NCI-H128 (cell line): ENCODE data around the gene SPATA33.
"Not testable (repeated sequence)": the region's sequence is repeated elsewhere in the genome, so short reads cannot be mapped to it uniquely, and the experiment has no call there.

Experiments
- DNase-seq: peaks from one replicate; lab custom pipeline; 2025; ENCODE audit not compliant: unreplicated experiment; lab: John Stamatoyannopoulos, UW

Gene SPATA33

DNA sequence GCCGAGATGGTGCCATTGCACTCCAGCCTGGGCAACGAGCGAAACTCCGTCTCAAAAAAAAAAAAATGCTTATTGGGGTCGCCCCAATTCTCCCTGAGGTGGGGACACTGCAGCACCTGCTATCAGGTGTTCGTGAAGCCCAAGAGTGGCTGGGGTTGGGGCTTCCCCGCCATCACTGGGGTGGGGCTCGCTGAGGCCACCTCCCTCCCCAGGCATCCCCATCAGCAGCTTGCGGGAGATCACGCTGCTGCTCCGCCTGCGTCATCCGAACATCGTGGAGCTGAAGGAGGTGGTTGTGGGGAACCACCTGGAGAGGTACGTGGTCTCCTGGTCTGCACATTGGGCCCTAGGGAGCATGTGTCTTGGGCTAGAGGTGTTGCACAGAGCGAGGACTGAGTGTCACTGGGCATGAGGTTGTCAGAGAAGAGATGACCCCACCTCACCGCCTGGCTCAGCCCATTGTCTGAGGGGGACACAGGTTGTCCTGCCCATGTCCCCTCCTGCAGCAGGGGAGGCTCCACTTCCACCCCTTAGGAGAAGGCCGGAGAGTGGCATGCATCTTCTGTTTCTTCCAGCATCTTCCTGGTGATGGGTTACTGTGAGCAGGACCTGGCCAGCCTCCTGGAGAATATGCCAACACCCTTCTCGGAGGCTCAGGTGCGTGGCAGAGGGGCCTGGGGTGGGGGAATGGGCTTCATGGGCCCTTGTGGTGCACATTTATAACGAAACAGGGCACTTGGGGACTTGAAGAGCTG, 33.8 kb downstream of the SPATA33 start:
- no peak for DNase-seq

DNA sequence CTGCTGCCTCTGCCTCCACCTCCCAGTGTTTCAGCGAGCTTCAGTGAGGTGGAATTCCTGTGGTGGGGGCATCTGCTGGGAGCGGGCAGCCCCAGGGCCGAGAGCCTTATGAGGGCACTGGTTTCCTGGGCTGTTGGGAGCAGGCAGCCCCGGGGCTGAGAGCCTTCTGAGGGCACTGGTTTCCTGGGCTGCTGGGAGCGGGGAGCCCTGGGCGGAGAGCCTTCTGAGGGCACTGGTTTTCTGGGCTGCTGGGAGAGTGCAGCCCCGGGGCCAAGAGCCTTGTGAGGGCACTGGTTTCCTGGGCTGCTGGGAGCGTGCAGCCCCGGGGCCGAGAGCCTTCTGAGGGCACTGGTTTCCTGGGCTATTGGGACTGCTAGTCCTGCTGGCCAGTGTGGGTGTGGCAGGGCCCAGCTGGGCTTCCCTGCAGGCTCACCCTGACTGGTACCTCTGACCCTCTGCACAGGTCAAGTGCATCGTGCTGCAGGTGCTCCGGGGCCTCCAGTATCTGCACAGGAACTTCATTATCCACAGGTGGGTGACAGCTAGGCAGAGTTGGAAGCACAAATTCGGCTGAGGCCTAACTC, 34.4 kb downstream of the SPATA33 start:
- no peak for DNase-seq

DNA sequence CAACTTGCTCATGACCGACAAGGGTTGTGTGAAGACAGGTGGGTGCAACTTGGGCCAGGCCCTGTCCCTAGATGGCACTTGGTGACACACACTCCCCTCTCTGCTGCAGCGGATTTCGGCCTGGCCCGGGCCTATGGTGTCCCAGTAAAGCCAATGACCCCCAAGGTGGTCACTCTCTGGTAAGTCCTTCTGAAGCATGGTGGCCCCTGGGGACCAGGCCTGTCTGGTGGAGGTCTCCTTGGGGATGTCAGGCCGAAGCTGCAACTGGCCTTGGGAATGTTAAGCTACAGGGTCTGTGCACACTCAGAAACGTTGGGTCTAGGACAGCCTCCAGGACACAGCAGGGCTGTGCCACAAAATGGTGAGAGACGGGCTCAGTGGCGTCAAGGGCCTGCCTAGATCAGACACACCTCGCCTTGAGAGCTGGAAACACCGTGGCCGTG, 35.7 kb downstream of the SPATA33 start:
- no peak for DNase-seq

DNA sequence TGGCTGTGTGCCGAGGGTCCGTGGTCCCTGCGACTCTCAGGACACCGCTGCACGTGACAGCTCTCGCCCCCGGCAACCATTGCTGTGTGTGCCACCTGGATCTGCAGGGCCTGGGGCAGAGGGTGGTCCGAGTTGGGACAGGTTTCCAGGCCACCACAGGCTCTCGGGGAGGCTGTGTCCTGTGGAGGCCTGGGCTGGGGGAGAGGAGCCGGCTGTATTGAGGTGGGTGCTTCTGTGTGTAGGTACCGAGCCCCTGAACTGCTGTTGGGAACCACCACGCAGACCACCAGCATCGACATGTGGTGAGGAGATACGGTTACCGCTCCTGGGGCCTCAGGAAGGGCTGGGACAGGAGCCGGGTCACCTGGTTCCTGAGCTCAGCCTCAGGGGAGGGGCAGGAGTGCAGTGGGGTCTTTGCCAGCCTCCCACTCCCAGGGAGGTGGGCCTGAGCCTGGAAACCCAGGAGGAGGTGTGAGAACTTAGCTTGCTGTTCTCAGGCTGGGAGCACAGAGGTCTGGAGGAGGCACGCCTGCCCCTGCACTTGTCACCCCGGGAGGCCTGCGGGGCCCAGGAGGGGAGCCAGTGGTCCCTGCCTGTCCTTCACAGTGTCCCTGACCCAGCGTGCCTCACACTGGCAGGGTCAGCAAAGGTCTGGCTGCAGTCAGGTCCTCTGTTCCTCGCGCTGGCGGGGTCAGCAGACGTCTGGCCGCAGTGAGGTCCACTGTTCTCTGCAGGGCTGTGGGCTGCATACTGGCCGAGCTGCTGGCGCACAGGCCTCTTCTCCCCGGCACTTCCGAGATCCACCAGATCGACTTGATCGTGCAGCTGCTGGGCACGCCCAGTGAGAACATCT, 36.5 kb downstream of the SPATA33 start:
- DNase-seq = no peak

DNA sequence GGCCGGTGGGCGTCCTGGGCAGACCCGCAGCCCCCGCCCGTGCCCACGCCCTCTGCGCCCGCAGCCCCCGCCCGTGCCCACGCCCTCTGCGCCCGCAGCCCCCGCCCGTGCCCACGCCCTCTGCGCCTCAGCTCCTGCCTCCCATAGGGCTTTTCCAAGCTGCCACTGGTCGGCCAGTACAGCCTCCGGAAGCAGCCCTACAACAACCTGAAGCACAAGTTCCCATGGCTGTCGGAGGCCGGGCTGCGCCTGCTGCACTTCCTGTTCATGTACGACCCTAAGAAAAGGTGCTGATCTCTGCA, 37.1 kb downstream of the SPATA33 start:
- DNase-seq = not testable (repeated sequence)

DNA sequence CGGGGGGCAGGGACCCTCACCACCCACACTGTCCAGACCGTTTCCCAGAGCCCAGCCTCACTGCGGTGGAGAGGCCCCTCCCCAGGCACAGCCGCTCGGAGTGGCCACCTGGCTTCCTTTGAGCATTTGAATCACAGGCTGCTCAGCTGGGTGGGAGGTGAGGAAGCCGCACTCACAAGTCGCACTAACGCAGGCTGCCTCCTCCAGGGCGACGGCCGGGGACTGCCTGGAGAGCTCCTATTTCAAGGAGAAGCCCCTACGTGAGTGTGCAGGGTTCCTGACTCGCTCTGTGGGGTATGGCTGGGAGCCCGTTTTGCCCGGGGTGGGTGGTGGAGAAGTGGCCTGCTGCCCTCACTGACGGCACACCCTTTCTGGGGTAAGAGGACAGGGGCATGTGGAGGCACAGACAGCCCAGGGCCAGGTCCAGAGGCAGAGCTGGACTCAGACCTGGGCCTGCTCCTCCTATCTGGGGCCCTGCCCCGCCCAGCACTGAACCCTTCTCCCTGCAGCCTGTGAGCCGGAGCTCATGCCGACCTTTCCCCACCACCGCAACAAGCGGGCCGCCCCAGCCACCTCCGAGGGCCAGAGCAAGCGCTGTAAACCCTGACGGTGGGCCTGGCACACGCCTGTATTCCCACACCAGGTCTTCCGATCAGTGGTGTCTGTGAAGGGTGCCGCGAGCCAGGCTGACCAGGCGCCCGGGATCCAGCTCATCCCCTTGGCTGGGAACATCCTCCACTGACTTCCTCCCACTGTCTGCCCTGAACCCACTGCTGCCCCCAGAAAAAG, 37.6 kb downstream of the SPATA33 start:
- DNase-seq = no peak

DNA sequence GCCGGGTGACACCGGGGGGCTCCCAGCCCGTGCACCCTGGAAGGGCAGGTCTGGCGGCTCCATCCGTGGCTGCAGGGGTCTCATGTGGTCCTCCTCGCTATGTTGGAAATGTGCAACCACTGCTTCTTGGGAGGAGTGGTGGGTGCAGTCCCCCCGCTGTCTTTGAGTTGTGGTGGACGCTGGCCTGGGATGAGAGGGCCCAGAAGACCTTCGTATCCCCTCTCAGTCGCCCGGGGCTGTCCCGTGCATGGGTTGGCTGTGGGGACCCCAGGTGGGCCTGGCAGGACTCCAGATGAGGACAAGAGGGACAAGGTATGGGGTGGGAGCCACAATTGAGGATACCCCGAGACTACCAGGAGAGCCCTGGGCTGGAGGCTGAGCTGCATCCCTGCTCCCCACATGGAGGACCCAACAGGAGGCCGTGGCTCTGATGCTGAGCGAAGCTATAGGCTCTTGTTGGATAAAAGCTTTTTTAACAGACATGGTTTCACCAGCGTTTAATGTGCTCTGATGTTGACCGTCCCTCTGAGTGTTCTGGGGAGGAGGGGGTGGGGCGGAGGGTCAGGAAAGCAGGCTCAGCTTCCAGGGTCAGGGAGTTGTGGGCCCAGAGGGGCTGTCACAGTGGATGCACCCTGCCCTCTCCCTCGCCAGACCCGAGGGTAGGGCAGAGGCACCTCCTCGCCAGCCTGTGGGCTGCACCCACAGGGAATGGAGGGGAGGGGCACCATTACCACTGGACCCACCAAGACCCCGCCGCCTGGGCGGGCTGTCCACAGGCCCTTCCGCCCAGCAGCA, 38.4 kb downstream of the SPATA33 start:
- DNase-seq = no peak

DNA sequence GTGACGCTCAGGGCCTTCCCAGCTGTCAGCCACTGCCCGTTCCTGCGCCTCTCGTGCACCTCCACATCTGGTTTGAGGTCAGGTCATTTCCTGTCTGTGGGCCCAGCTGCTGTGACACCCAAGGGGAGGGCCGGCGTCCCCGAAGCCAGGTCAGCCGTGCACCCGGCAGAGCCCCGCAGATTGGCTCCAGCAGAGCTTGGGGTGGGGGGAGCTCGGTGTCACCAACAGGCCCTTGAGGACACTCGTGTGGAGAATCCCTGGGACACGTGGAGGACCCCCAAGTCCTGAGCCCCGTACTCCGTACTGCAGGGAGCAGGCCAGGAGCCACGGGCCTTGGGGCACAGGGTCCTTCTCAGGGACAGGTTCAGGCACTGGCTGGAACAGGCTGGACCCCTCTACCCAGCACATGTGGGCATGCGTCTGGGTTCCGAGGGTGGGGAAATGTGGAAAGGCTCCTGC, 39.1 kb downstream of the SPATA33 start:
- no peak for DNase-seq

DNA sequence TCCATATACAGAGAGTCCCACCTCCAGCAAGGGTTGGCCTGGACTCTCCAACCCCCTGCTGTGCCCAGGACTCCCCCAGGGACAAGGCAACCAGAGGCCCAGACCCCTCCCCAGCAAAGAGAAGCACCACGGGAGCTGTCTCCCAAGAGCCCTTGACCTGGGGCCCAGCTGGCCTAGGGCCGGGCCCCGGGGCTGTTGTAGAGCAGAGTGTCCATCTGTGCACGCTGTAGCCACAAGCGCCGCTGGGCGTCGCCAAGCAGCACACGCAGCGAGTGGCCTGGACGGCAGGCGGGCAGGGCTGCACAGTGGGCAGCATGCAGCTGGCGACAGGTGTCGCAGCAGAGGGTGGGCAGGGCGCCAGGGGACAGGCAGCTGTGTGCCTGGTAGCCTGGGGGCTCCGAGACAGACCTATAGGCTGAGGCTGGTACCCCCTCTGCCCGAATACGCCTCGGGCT, 39.6 kb downstream of the SPATA33 start:
- DNase-seq = no peak

DNA sequence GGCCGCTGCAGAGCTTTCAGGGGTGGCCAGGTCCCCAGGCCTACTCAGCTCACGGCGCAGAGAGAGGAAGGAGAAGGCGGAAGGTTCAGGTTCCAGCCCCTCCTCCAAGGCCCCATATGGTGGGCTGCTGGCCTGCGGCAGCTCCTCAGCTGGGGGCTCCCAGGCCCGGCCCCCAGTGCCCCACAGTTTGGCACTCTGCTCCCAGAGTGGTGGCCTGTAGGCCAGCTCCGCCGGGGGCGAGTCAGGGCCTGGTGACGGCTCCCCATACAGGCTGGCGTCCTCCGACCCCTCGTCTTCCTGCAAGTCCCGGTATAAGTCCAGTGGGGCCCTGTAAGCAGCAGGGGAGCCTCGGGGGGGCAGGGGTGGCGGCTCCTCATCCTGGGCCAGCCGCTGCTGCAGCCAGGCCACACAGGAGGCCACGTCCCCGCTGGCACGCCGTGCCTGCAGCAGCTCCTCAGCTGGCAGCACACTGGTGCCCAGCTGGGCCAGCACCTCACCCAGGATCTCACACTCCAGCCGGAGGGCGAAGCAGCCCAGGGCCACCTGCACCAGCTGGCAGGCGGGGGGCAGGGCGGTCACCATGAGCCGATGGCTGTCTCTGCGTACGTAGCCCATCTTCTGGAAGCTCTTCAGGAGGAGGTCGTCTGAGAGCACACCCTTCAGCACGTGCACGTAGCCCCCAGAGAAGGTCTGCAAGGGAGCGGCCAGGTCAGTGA, 40.1 kb downstream of the SPATA33 start:
- DNase-seq = no peak

DNA sequence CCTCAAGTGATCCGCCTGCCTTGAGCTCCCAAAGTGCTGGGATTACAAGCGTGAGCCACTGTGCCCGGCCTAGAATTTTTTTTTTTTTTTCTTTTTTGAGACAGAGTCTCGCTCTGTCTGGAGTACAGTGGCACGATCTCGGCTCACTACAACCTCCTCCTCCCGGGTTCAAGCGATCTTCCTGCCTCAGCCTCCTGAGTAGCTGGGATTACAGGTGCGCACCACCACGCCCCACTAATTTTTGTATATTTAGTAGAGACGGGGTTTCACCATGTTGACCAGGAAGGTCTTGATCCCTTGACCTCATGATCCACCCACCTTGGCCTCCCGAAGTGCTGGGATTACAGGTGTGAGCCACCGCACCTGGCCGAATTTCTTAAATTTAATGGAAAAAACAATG, 41.1 kb downstream of the SPATA33 start:
- not testable (repeated sequence) for DNase-seq

DNA sequence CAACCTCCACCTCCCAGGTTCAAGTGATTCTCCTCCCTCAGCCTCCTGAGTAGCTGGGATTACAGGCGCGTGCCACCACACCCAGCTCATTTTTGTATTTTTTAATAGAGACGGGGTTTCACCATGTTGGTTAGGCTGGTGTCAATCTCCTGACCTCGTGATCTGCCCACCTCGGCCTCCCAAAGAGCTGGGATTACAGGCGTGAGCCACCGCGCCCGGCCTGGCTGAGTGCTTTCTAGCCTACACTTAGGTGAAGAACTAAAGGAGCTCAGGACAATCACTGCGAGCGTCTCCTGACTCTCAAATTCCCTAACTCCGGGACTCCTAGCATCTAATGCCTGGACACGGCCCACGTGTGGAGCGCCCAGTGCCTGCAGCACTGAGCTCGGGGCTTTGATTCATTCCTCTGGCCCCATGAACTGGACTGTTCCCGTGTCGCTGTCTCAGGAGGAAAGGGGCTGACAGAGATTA, 42.0 kb downstream of the SPATA33 start:
- not testable (repeated sequence) for DNase-seq

DNA sequence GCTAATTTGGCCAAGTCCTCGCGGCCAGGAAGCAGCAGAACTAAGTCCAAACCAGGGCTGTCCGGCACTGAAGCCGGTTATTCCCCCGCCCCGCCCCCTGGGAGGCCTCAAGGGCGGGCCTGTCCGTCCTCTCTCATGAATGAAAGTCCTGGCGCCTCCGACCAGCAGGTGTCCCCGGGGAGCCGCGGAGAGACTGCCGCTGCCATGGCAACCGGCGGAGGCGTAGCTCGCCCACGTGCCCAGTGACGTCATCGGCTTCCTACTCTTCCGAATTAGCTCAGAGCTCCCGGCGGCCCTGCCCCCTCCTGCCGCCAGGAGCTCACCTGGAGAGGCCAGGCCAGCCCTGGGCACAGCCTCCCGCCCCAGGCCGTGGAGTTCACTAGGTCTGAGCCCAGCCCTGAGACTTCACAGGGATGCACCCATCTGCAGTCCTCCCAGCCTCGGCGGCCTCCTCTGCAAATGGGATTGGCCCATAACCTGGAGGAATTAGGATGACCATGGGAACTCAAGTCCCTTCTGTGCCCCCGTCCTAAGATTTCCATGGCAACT, 42.5 kb downstream of the SPATA33 start:
- peak; percentile 85 for DNase-seq

DNA sequence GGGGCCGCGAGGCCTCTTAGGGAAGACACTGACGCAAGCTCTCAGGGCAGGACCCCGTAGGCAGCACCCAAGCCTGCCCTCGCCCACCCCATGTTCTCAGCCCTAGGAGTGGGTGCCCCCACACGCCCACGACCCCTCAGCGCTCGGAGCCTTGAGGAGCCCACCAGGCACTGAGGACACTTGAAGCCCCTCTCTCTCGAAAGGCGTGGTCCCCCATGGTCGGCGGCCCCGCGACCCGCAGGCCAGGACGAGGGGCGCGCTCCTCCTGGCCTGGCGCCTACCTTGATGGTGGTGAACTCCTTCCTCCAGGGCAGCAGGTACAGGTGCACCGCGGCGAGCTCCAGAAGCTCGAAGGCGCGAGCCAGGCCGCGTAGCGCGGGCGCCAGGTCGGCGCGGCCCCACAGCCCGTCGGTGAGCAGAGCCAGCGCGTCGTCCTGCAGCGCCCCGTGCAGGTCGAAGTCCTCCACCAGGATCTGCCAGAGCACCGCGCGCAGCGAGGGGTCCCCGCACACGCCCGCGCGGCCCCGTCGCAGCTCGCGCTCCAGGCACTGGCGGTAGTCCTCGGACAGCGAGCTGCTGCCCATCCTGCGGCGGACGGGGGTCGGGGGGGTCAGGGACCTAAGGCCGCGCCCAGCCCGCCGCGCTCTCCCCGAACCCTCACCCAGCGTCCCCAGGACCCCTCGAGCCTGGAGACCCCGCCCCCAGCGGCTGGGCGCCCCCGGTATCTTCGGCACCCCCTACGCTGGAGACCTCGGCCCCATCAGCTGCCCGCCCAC, 43.2 kb downstream of the SPATA33 start:
- DNase-seq = peak; percentile 47

DNA sequence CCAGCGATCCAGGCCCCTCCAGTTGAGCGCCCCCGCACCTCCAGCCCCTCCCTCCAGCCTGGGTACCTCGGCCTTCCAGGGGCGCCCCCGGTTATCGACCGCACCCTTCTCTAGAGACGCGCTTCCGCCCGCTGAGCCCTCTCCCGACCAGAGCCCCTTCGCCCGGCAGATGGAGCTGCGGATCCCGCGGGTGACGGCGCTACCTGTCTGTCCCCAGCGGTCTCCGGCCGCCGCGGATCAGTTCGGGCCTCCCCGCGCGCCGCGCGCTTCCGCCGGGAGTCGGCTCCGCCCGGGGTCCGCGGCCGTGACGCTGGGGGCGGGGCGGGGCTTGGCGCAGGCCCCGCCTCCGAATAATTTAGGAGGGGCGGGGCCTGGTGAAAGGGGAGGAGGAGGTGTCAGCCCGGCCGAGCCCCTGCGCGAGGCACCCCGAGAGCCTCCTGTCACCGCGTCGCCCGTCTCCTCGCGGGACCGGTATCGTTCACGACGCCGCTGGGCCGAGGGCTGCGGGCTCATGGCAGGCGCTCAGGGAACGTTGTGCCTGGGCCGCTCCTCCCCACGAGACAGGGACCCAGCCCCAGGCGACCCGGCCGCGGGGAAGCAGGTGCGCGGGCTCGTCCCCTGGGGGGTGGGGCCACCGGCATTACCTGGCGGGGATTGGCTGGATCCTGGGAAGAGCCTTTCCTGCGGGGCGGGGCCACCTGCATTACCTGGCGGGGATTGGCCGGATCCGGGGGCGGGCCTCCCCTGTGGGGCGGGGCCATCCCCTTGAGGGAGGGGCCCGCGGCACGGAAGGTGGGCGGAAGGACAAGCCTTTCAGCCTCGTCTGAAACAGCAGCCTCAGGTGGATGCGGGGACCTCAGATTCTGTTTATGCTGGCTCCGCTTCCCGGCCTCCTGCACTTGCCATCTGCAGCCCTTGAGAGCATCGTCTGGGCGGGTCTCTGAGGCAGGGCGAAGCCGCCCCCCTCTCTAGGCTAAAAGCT, 44.1 kb downstream of the SPATA33 start, which contains the start of gene SPATA2L:
SPATA2L (minus strand) TSS at position 281 of the 982 bp plus-strand sequence. CDS start 473 bp downstream, outside the sequence.
- DNase-seq = peak; percentile 86

DNA sequence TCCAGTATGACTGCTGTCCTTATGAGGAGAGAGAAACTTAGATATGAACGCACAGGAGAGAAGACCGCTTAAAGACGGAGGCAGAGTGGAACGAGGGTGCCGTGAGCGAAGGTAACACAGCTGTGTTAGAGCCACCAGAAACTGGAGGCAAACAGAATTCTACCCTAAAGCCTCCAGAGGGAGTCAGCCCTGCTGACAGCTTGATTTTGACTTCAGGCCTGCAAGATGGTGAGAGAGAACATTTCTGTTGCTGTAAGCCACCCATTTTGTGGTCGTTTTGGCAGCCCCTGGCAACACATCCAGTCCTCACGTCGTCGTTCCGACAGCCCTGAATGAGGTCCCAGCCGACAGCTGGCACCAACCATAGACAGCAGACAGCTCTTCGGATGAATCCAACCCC, 46.6 kb downstream of the SPATA33 start:
- DNase-seq = no peak

DNA sequence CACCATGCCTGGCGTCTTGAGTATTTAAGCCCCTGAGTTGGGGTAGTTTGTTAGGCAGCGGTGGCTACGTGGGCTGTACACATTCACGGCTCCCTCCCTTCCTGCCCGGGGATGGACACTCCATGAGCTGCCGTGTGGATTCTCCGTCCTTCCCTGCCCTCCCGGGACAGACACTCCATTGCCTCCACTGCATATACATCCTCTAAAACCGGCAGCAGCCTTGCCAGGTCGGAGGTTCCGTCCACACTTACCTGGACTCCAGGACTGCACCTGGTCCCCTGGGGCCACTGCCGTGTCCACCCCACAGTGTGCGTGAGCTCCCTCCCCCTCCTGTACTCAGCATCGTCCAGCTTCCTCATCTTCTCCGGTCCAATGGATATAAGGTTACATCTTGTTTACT, 47.4 kb downstream of the SPATA33 start:
- DNase-seq = no peak
